ENCODE measurements around the gene FBN1. TPM values are rescaled to one million over a fixed set of nuclear protein-coding genes. Genes with fewer than 3 reads are reported as not detected.

Gene FBN1
- total RNA-seq, 1 experiment from 2014 or later, result 5.2 TPM

DNA sequence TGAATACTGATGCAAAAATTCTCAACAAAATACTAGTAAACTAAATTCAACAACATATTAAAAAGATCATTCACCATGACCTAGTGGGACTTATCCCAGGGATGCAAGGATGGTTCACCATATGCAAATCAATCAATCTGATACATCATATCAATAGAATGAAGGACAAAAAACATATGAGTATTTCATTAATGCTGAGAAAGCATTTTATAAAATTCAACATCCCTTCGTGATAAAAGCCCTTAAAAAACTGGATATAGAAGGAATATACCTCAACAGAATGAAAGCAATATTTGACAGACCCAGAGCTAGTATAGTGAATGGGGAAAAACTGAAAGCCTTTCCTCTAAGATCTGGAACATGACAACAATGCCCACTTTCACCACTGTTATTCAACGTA lies 43.0 kb upstream of the FBN1 start:
- H3K27ac Mint-ChIP-seq, result no peak overlapping the region
- ATAC-seq (no peak), DNase-seq (ENCODE audit: low spot score) (no peak)
- peaks cover 17% of the 10 kb centered on the region for H3K9me3 Mint-ChIP-seq
- TF ChIP-seq, protein P1, sequence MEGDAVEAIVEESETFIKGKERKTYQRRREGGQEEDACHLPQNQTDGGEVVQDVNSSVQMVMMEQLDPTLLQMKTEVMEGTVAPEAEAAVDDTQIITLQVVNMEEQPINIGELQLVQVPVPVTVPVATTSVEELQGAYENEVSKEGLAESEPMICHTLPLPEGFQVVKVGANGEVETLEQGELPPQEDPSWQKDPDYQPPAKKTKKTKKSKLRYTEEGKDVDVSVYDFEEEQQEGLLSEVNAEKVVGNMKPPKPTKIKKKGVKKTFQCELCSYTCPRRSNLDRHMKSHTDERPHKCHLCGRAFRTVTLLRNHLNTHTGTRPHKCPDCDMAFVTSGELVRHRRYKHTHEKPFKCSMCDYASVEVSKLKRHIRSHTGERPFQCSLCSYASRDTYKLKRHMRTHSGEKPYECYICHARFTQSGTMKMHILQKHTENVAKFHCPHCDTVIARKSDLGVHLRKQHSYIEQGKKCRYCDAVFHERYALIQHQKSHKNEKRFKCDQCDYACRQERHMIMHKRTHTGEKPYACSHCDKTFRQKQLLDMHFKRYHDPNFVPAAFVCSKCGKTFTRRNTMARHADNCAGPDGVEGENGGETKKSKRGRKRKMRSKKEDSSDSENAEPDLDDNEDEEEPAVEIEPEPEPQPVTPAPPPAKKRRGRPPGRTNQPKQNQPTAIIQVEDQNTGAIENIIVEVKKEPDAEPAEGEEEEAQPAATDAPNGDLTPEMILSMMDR (IDR thresholded peaks at IDR 0.05), result no peak
- TF ChIP-seq ZNF121 (CRISPR knock-in tag; IDR thresholded peaks at IDR 0.05), result no peak
- TF ChIP-seq RELA (CRISPR knock-in tag; IDR thresholded peaks at IDR 0.05; ENCODE audit: borderline replicate concordance), result no peak
- TF ChIP-seq MYBL2 (CRISPR knock-in tag; IDR thresholded peaks at IDR 0.05), result no peak
- TF ChIP-seq, protein P2, sequence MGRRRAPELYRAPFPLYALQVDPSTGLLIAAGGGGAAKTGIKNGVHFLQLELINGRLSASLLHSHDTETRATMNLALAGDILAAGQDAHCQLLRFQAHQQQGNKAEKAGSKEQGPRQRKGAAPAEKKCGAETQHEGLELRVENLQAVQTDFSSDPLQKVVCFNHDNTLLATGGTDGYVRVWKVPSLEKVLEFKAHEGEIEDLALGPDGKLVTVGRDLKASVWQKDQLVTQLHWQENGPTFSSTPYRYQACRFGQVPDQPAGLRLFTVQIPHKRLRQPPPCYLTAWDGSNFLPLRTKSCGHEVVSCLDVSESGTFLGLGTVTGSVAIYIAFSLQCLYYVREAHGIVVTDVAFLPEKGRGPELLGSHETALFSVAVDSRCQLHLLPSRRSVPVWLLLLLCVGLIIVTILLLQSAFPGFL (CRISPR knock-in tag; IDR thresholded peaks at IDR 0.05; ENCODE audit: borderline replicate concordance), result no peak
- no peak for TF ChIP-seq ATF1 (CRISPR knock-in tag; IDR thresholded peaks at IDR 0.05)
- CTCF ChIA-PET, result no interaction called here
- no peaks in the 10 kb centered on the region for H3K4me1 Mint-ChIP-seq
- H3K27me3 Mint-ChIP-seq (ENCODE audit: low read depth), result no peaks in the 10 kb centered on the region
- H3K4me3 Mint-ChIP-seq, result no peak overlapping the region
- POLR2A ChIA-PET, result no interaction called here
- H3K36me3 Mint-ChIP-seq, result no peaks in the 10 kb centered on the region; the same call in 1 of the 2 replicates

- Mint-ChIP-seq H3K9me3 (peaks cover 17% of the 10 kb centered on the region), H3K27me3 (ENCODE audit: low read depth) (no peaks in the 10 kb centered on the region), H3K27ac (no peak overlapping the region), H3K4me3 (no peak overlapping the region), H3K36me3 (no peaks in the 10 kb centered on the region; the same call in 1 of the 2 replicates), H3K4me1 (no peaks in the 10 kb centered on the region)
- DNase-seq (ENCODE audit: low spot score) (no peak), ATAC-seq (no peak)
- ChIA-PET POLR2A (no interaction called here), CTCF (no interaction called here)
- TF ChIP-seq, protein P3, sequence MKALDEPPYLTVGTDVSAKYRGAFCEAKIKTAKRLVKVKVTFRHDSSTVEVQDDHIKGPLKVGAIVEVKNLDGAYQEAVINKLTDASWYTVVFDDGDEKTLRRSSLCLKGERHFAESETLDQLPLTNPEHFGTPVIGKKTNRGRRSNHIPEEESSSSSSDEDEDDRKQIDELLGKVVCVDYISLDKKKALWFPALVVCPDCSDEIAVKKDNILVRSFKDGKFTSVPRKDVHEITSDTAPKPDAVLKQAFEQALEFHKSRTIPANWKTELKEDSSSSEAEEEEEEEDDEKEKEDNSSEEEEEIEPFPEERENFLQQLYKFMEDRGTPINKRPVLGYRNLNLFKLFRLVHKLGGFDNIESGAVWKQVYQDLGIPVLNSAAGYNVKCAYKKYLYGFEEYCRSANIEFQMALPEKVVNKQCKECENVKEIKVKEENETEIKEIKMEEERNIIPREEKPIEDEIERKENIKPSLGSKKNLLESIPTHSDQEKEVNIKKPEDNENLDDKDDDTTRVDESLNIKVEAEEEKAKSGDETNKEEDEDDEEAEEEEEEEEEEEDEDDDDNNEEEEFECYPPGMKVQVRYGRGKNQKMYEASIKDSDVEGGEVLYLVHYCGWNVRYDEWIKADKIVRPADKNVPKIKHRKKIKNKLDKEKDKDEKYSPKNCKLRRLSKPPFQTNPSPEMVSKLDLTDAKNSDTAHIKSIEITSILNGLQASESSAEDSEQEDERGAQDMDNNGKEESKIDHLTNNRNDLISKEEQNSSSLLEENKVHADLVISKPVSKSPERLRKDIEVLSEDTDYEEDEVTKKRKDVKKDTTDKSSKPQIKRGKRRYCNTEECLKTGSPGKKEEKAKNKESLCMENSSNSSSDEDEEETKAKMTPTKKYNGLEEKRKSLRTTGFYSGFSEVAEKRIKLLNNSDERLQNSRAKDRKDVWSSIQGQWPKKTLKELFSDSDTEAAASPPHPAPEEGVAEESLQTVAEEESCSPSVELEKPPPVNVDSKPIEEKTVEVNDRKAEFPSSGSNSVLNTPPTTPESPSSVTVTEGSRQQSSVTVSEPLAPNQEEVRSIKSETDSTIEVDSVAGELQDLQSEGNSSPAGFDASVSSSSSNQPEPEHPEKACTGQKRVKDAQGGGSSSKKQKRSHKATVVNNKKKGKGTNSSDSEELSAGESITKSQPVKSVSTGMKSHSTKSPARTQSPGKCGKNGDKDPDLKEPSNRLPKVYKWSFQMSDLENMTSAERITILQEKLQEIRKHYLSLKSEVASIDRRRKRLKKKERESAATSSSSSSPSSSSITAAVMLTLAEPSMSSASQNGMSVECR (CRISPR knock-in tag; IDR thresholded peaks at IDR 0.05; ENCODE audit: borderline replicate concordance), result no peak
- no peak for TF ChIP-seq E2F5 (CRISPR knock-in tag; IDR thresholded peaks at IDR 0.05)
- no peak for TF ChIP-seq E2F1 (CRISPR knock-in tag; IDR thresholded peaks at IDR 0.05)
- TF ChIP-seq ZNF232 (CRISPR knock-in tag; IDR thresholded peaks at IDR 0.05), result no peak
Measured at GRCh38 chr15:48683991-48684765, 38.7 kb upstream of the FBN1 start.

GRCh38 chr15:48682942-48683651 lies 37.6 kb upstream of the FBN1 start:
- no peak for ATAC-seq
- H3K4me3 Mint-ChIP-seq, result no peak overlapping the region
- no peak overlapping the region for H3K27ac Mint-ChIP-seq
- DNase-seq (ENCODE audit: low spot score), result no peak
- H3K9me3 Mint-ChIP-seq, result peaks cover 14% of the 10 kb centered on the region
- CTCF ChIA-PET, result no interaction called here
- no peaks in the 10 kb centered on the region for H3K27me3 Mint-ChIP-seq (ENCODE audit: low read depth)
- POLR2A ChIA-PET, result no interaction called here
- TF ChIP-seq SP1 (CRISPR knock-in tag; conservative IDR thresholded peaks at IDR 0.05), result no peak
- H3K36me3 Mint-ChIP-seq, result no peaks in the 10 kb centered on the region; the same call in 1 of the 2 replicates
- no peaks in the 10 kb centered on the region for H3K4me1 Mint-ChIP-seq

Measured in WTC11 (cell line).